ENCODE data around the gene CYBC1. TPM values are rescaled to one million over a fixed set of nuclear protein-coding genes. Genes with fewer than 3 reads are reported as not detected.

Gene CYBC1
- total and polyA plus RNA-seq, 2 of the 4 experiments (the other 2 are of a cell fraction): 75.1 to 76.7 TPM

GRCh38 chr17:82424001-82424862 is 26.3 kb downstream of the CYBC1 start:
- in situ Hi-C loops (cut with MboI; ENCODE audit: low sequenced_read_pairs): no loop called here
- no peak overlapping the region for H3K4me2 ChIP-seq (ENCODE audit: low read depth, low read length)
- TF ChIP-seq MAFK (IDR thresholded peaks at IDR 0.05; ENCODE audit: low read depth, low read length) (no peak), SMC3 (IDR thresholded peaks at IDR 0.05; ENCODE audit: low read depth, low read length) (peak; percentile 35; the same call in 1 of the 2 replicates), NFE2L2 (IDR thresholded peaks at IDR 0.05; ENCODE audit: low read depth, low read length) (no peak), RAD21 (IDR thresholded peaks at IDR 0.05; ENCODE audit: low read length) (peak; percentile 33; the same call in 1 of the 2 replicates), RFX5 (IDR thresholded peaks at IDR 0.05; ENCODE audit: low read depth, low read length) (no peak), CTCF (conservative IDR thresholded peaks at IDR 0.05; ENCODE audit: low read depth, low read length) (peak; percentile 62), FOS (IDR thresholded peaks at IDR 0.05; ENCODE audit: low read depth, low read length) (no peak), MAZ (IDR thresholded peaks at IDR 0.05; ENCODE audit: borderline replicate concordance, low read depth, low read length) (no peak), MXI1 (IDR thresholded peaks at IDR 0.05; ENCODE audit: borderline replicate concordance, low read depth, low read length) (no peak), CHD1 (IDR thresholded peaks at IDR 0.05; ENCODE audit: low read depth, low read length) (no peak), RCOR1 (IDR thresholded peaks at IDR 0.05; ENCODE audit: insufficient replicate concordance, low read length) (no peak), POLR2A (IDR thresholded peaks at IDR 0.05; ENCODE audit: low read depth, low read length) (no peak)
- H4K5ac ChIP-seq (ENCODE audit: low read depth, low read length): no peak overlapping the region
- H3K9me3 ChIP-seq (ENCODE audit: control insufficient read depth, insufficient read depth, low read length): peaks cover 5% of the 10 kb centered on the region; the same call in 1 of the 2 replicates
- no peaks in the 10 kb centered on the region for H3K27me3 ChIP-seq (ENCODE audit: control insufficient read depth, insufficient read depth, low read length)
- no peak overlapping the region for H2BK120ac ChIP-seq (ENCODE audit: low read depth, low read length)
- ATAC-seq (ENCODE audit: low read depth): peak; percentile 69
- no peak overlapping the region for H3K4me3 ChIP-seq (ENCODE audit: insufficient read depth, low read depth, low read length)
- BruUV-seq (replicated peaks): no TSS peak
- ChIA-PET POLR2A (ENCODE audit: unreplicated experiment) (no interaction called here), CTCF (no interaction called here)
- no peak overlapping the region for H4K8ac ChIP-seq (ENCODE audit: low read depth in 2 of 2, low read length in 2 of 2)
- H2BK15ac ChIP-seq (ENCODE audit: low read depth, low read length): no peak overlapping the region
- no peaks in the 10 kb centered on the region for H3K4me1 ChIP-seq (ENCODE audit: control insufficient read depth, insufficient read depth, low read length)
- no peak overlapping the region for H2AK9ac ChIP-seq (replicated peaks; ENCODE audit: low read depth, low read length, poor library complexity)
- H3K36me3 ChIP-seq (ENCODE audit: control insufficient read depth, insufficient read depth, low read length): peaks cover 2% of the 10 kb centered on the region; the same call in 1 of the 2 replicates
- H2AFZ ChIP-seq (replicated peaks; ENCODE audit: low read length, poor library complexity): peak overlapping the region; percentile 43
- H3K18ac ChIP-seq (ENCODE audit: low read depth, low read length): no peak overlapping the region
- intact Hi-C loops (cut with micrococcal nuclease): no loop called here
- H3K56ac ChIP-seq (ENCODE audit: extremely low read depth, insufficient read depth, low read length): no peak overlapping the region
- H3K9me1 ChIP-seq (ENCODE audit: insufficient read depth, low read length): no peaks in the 10 kb centered on the region
- H3K79me1 ChIP-seq (ENCODE audit: low read depth in 1 of 2, low read length in 2 of 2): no peaks in the 10 kb centered on the region
- H2BK5ac ChIP-seq (ENCODE audit: low read depth, low read length, poor library complexity, severe bottlenecking): no peak overlapping the region
- WGBS, 2 experiments (ENCODE audit: extremely low coverage in 2 of 2, insufficient read length in 1 of 2): 76% methylated on average over 9 of the region's 25 CpGs; no CpG with 5 or more reads in 1 of the 2 experiments
- dilution Hi-C loops (cut with HindIII; ENCODE audit: low sequenced_read_pairs, unreplicated experiment): no loop called here
- DNase-seq: peak; percentile 32
- H3K4ac ChIP-seq (ENCODE audit: low read depth, low read length): no peak overlapping the region
- H4K91ac ChIP-seq (ENCODE audit: insufficient read depth, low read depth, low read length): no peak overlapping the region
- no peak overlapping the region for H3K14ac ChIP-seq (replicated peaks; ENCODE audit: low read depth, low read length)
- H3K23ac ChIP-seq (ENCODE audit: low read depth, low read length): no peak overlapping the region
- H2BK20ac ChIP-seq (ENCODE audit: low read depth, low read length): no peak overlapping the region
- no peak overlapping the region for H3K9ac ChIP-seq (ENCODE audit: low read depth, low read length)
- H3K27ac ChIP-seq (ENCODE audit: insufficient read depth, low read length): no peak overlapping the region
- no peaks in the 10 kb centered on the region for H4K20me1 ChIP-seq (ENCODE audit: insufficient read depth, low read length)
- H2AK5ac ChIP-seq (ENCODE audit: low read depth, low read length): no peak overlapping the region

All from IMR-90 (cell line).